Breast epithelium (tissue), 3 donors: ENCODE data around the gene PNKD.

Experiments
- CTCF ChIP-seq, 3 donors: fragments of 450-650 bp; IDR thresholded peaks; one replicate each; pipeline ENCODE4 v1.5.1; 2016 to 2017; ENCODE audit warnings: antibody characterized with exemption in 3 of 3, mild to moderate bottlenecking in 3 of 3, moderate library complexity in 3 of 3
- POLR2AphosphoS5 ChIP-seq, 3 donors: sonication (generic); formaldehyde crosslinking; IDR thresholded peaks; one replicate each; pipeline ENCODE4 v1.6.1; 2017; ENCODE audit warnings: antibody characterized with exemption in 3 of 3

GRCh38 chr2:218275371-218276072, 5.2 kb downstream of the PNKD start:
- TF ChIP-seq CTCF (IDR thresholded peaks at IDR 0.05): no peak
- TF ChIP-seq POLR2AphosphoS5 (IDR thresholded peaks at IDR 0.05): no peak
